HCT116 (cell line): Measurements from ENCODE around the gene MAOB. TPM values are rescaled to one million over a fixed set of nuclear protein-coding genes. Genes with fewer than 3 reads are reported as not detected.
A peak's percentile ranks its signal among the peaks of the same experiment; 100 is the strongest.

Source experiments
- ATAC-seq: fragments of 200-7000 bp; cut with Tn5 transposase; 2 replicates; pipeline ENCODE4 v1.9.1; 2020; ENCODE audit warnings: mild to moderate bottlenecking, moderate library complexity
- BruUV-seq: library from RNA; stranded (reverse); fragments of 400-500 nt; replicated peaks from 2 replicates; lab custom pipeline; 2021; lab: Mats Ljungman, UMichigan
- CTCF ChIA-PET: fragments of 300-600 bp; sonication (Branson Sonifier 250); formaldehyde crosslinking; loops from one replicate; lab custom pipeline; 2021; ENCODE audit warnings: antibody characterized with exemption; lab: Charles Lee
- POLR2A ChIA-PET: fragments of 300-600, 350-600 bp; sonication (Branson Sonifier 250); formaldehyde crosslinking; loops from one replicate; lab custom pipeline; 2021; ENCODE audit warnings: antibody characterized with exemption; lab: Charles Lee
- RAD21 ChIA-PET, 2 experiments: fragments of 300-600 bp; sonication (Branson Sonifier 250); formaldehyde crosslinking; loops; one replicate each; lab custom pipeline; 2023; ENCODE audit warnings: low total read pairs in 2 of 2; ENCODE audit not compliant: uncharacterized antibody in 2 of 2, unreplicated experiment in 2 of 2, low non-redundant PET in 1 of 2; lab: Charles Lee
- DNase-seq: peaks from one replicate; pipeline ENCODE4 v3.0.0-alpha.2; 2010; ENCODE audit warnings: low read depth, low spot score
- H2AFZ ChIP-seq: fragments of 200-600 bp; shearing (Covaris generic), sonication (generic); 2 replicates; pipeline ENCODE4 v1.6.1; 2017; ENCODE audit warnings: low read depth, mixed run types, mixed read lengths, antibody characterized with exemption, low read length; ENCODE audit not compliant: poor library complexity, severe bottlenecking
- H3K27ac ChIP-seq: 2 replicates; pipeline ENCODE4 v1.5.1; 2012; ENCODE audit warnings: low read depth, low read length
- H3K27me3 ChIP-seq: fragments of 200-600 bp; sonication (generic); 2 replicates; pipeline ENCODE4 v1.6.1; 2016; ENCODE audit warnings: mixed run types, low read length, mixed read lengths; ENCODE audit not compliant: insufficient read depth
- H3K36me3 ChIP-seq, 2 experiments: fragments of 200-500 bp in 1 of 2; fragments of 200-600 bp in 1 of 2; sonication (Bioruptor generic) in 1 of 2; sonication (generic) in 1 of 2; 2 replicates each; pipeline versions ENCODE4 v1.5.1 to v1.6.1; 2014 to 2016; ENCODE audit warnings: low read length in 2 of 2, inconsistent platforms in 1 of 2, mixed read lengths in 1 of 2, mixed run types in 1 of 2; ENCODE audit not compliant: insufficient read depth in 2 of 2, control insufficient read depth in 1 of 2
- H3K4me1 ChIP-seq, 2 experiments: fragments of 200-600 bp in 1 of 2; sonication (generic) in 1 of 2; 2 replicates each; pipeline versions ENCODE4 v1.5.1 to v1.6.1; 2012 to 2017; ENCODE audit warnings: low read length in 2 of 2, inconsistent platforms in 1 of 2, mild to moderate bottlenecking in 1 of 2, mixed read lengths in 1 of 2, mixed run types in 1 of 2, moderate library complexity in 1 of 2; ENCODE audit not compliant: insufficient read depth in 2 of 2, control insufficient read depth in 1 of 2
- H3K4me2 ChIP-seq: fragments of 200-600 bp; sonication (generic); 2 replicates; pipeline ENCODE4 v1.6.1; 2017; ENCODE audit warnings: mixed run types, low read length, mixed read lengths
- H3K4me3 ChIP-seq, 2 experiments: fragments of 200-600 bp in 1 of 2; sonication (generic) in 1 of 2; replicated peaks in 1 of 2; 2 replicates each; pipeline ENCODE4 v1.5.1; 2011 to 2016; ENCODE audit warnings: low read length in 2 of 2, control low read depth in 1 of 2, low read depth in 1 of 2, mild to moderate bottlenecking in 1 of 2, mixed read lengths in 1 of 2, mixed run types in 1 of 2
- H3K79me2 ChIP-seq: fragments of 200-600 bp; sonication (generic); 2 replicates; pipeline ENCODE4 v1.6.1; 2017; ENCODE audit warnings: mild to moderate bottlenecking, mixed run types, low read length, moderate library complexity, mixed read lengths; ENCODE audit not compliant: insufficient read depth
- H3K9ac ChIP-seq: fragments of 200-600 bp; sonication (generic); 2 replicates; pipeline ENCODE4 v1.6.1; 2016; ENCODE audit warnings: low read length, mixed read lengths
- H3K9me2 ChIP-seq: fragments of 200-600 bp; sonication (generic), shearing (Covaris generic); 2 replicates; pipeline ENCODE4 v1.6.1; 2017; ENCODE audit warnings: mixed run types, mild to moderate bottlenecking, moderate library complexity; ENCODE audit not compliant: insufficient read depth
- H3K9me3 ChIP-seq, 2 experiments: fragments of 200-500 bp in 1 of 2; fragments of 200-600 bp in 1 of 2; sonication (Bioruptor generic) in 1 of 2; sonication (generic) in 1 of 2; 2 replicates each; pipeline ENCODE4 v1.6.1; 2014 to 2017; ENCODE audit warnings: low read length in 2 of 2, mixed read lengths in 2 of 2, inconsistent platforms in 1 of 2, low read depth in 1 of 2, mild to moderate bottlenecking in 1 of 2, mixed run types in 1 of 2, moderate library complexity in 1 of 2; ENCODE audit not compliant: control insufficient read depth in 1 of 2, insufficient read depth in 1 of 2
- H4K20me1 ChIP-seq: fragments of 200-600 bp; sonication (generic), shearing (Covaris generic); 2 replicates; pipeline ENCODE4 v1.6.1; 2017; ENCODE audit warnings: mixed run types, mild to moderate bottlenecking, moderate library complexity; ENCODE audit not compliant: insufficient read depth
- EGR1 ChIP-seq: IDR thresholded peaks from 2 replicates; pipeline ENCODE4 v1.6.1; 2012; ENCODE audit warnings: low read depth
- REST ChIP-seq: IDR thresholded peaks from 2 replicates; pipeline ENCODE4 v1.6.1; 2012; ENCODE audit warnings: low read depth
- SRF ChIP-seq: IDR thresholded peaks from 2 replicates; pipeline ENCODE4 v1.6.1; 2012; ENCODE audit warnings: low read depth
- TCF7L2 ChIP-seq: IDR thresholded peaks from 2 replicates; pipeline ENCODE4 v1.7.0; 2011; ENCODE audit warnings: borderline replicate concordance, inconsistent platforms; ENCODE audit not compliant: insufficient read depth, insufficient read length; ENCODE audit errors: extremely low read depth
- YY1 ChIP-seq: IDR thresholded peaks from 2 replicates; pipeline ENCODE4 v1.6.1; 2011; ENCODE audit warnings: low read length, low read depth, moderate library complexity, mild to moderate bottlenecking; ENCODE audit not compliant: insufficient replicate concordance; ENCODE audit errors: extremely low read depth
- intact Hi-C: fragments of 100-400 bp; cut with micrococcal nuclease; formaldehyde crosslinking; loops from 2 replicates; pipeline ENCODE4 v1.10.0; 2022
- total RNA-seq: library from RNA; stranded (reverse); gene quantifications from one replicate; pipeline ENCODE4 v1.2.1, GENCODE V29; 2021; ENCODE audit not compliant: unreplicated experiment

The MAOB gene
- total RNA-seq, 1 experiment from 2014 or later, result 28.2 TPM

- peak; percentile 33; the same call in 1 of the 2 replicates for TF ChIP-seq EGR1
- peak; percentile 70 for TF ChIP-seq SRF
Measured at GRCh38 chrX:43880425-43880824, 1.8 kb downstream of the MAOB start (continued).

DNA sequence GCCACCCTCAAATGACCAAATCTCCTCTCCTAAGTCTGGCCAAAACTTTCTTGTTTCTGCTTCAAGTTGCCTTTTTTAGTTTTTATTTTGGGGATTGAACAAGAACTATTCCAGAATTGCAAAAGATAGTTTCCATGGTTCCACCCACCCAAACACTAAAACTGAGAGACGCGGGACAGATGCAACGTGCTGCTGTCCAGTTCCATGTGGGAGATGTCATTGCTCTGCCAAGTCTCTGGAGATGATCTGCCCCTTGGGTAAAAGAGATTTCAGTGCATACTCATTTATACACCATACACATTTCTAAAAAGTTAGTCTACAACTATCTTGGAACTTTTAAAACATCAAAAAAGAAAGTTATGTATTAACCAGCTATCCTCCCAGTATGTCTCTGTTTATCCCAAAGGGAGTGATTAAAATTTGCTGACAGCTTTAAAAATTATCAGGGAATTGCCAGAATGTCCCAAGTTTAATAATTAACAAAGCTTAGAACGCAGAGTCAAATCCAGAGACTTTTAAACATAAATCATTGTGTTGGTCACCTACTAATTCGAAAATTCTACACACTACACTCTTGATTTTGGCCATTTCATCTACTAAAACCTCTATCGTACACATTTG lies 3.2 kb downstream of the MAOB start:
- H3K79me2 ChIP-seq, result no peaks in the 10 kb centered on the region
- no peaks in the 10 kb centered on the region for H3K27me3 ChIP-seq
- no peak for TF ChIP-seq YY1
- no peak for TF ChIP-seq REST
- TF ChIP-seq TCF7L2, result no peak
- TF ChIP-seq EGR1, result no peak
- ATAC-seq, result no peak
- CTCF ChIA-PET, result no interaction called here
- no peak overlapping the region for H3K4me2 ChIP-seq
- H3K36me3 ChIP-seq, result no peaks in the 10 kb centered on the region
- H2AFZ ChIP-seq, result no peak overlapping the region
- POLR2A ChIA-PET, result no interaction called here
- no peak overlapping the region for H3K27ac ChIP-seq
- DNase-seq, result no peak
- no peak overlapping the region for H3K9ac ChIP-seq
- H3K9me3 ChIP-seq, result no peaks in the 10 kb centered on the region
- RAD21 ChIA-PET, result no interaction called here
- no TSS peak for BruUV-seq
- peaks cover 19 to 41% of the 10 kb centered on the region in 2 experiments for H3K4me1 ChIP-seq
- no peaks in the 10 kb centered on the region for H3K9me2 ChIP-seq
- H4K20me1 ChIP-seq, result no peaks in the 10 kb centered on the region
- H3K4me3 ChIP-seq, result no peak overlapping the region
- intact Hi-C loops, result no loop called here
